IMR-90 (cell line): ENCODE measurements around the gene NTSR2. TPM values are rescaled to one million over a fixed set of nuclear protein-coding genes. Genes with fewer than 3 reads are reported as not detected.

Experiments
- ATAC-seq: fragments of 200-7000 bp; cut with Tn5 transposase; 2 replicates; pipeline ENCODE4 v1.9.1; 2020; ENCODE audit warnings: low read depth, mild to moderate bottlenecking, moderate library complexity
- BruUV-seq: library from RNA; stranded (reverse); fragments of 400-500 nt; replicated peaks from 2 replicates; lab custom pipeline; 2021; lab: Mats Ljungman, UMichigan
- CTCF ChIA-PET: fragments of 300-600 bp; formaldehyde crosslinking; extraction: SDS; loops from one replicate; lab custom pipeline; 2021; ENCODE audit warnings: antibody characterized with exemption; lab: Yijun Ruan, JAX
- POLR2A ChIA-PET: fragments of 300-600 bp; sonication (Branson Sonifier 250); formaldehyde crosslinking; loops from one replicate; lab custom pipeline; 2022; ENCODE audit warnings: antibody characterized with exemption; ENCODE audit not compliant: unreplicated experiment; lab: Charles Lee
- DNase-seq: peaks from one replicate; pipeline ENCODE4 v3.0.0; 2013
- H2AFZ ChIP-seq: replicated peaks from 2 replicates; pipeline ENCODE3; 2013; ENCODE audit warnings: low read length, mild to moderate bottlenecking; ENCODE audit not compliant: poor library complexity
- H2AK5ac ChIP-seq: 2 replicates; pipeline ENCODE4 v1.6.1; 2013; ENCODE audit warnings: low read depth, low read length, inconsistent platforms
- H2AK9ac ChIP-seq: replicated peaks from 2 replicates; pipeline ENCODE3; 2013; ENCODE audit warnings: mild to moderate bottlenecking, low read depth, low read length, moderate library complexity; ENCODE audit not compliant: poor library complexity
- H2BK120ac ChIP-seq: 2 replicates; pipeline ENCODE4 v1.6.1; 2013; ENCODE audit warnings: low read depth, low read length, inconsistent platforms
- H2BK15ac ChIP-seq: 3 replicates; pipeline ENCODE4 v1.6.1; 2013; ENCODE audit warnings: low read depth, low read length, inconsistent platforms
- H2BK20ac ChIP-seq: 2 replicates; pipeline ENCODE4 v1.6.1; 2013; ENCODE audit warnings: low read depth, mild to moderate bottlenecking, inconsistent platforms, low read length, moderate library complexity
- H2BK5ac ChIP-seq: 2 replicates; pipeline ENCODE4 v1.6.1; 2013; ENCODE audit warnings: mild to moderate bottlenecking, low read depth, low read length, inconsistent platforms; ENCODE audit not compliant: poor library complexity, severe bottlenecking
- H3K14ac ChIP-seq: replicated peaks from 2 replicates; pipeline ENCODE4 v1.6.1; 2013; ENCODE audit warnings: low read depth, low read length, inconsistent platforms
- H3K18ac ChIP-seq: 2 replicates; pipeline ENCODE4 v1.6.1; 2013; ENCODE audit warnings: low read depth, low read length, control low read depth
- H3K23ac ChIP-seq: 2 replicates; pipeline ENCODE4 v1.6.1; 2013; ENCODE audit warnings: low read depth, low read length, inconsistent platforms
- H3K27ac ChIP-seq: 2 replicates; pipeline ENCODE4 v1.5.1; 2013; ENCODE audit warnings: mild to moderate bottlenecking, control low read depth, low read length; ENCODE audit not compliant: insufficient read depth
- H3K27me3 ChIP-seq: 2 replicates; pipeline ENCODE4 v1.6.1; 2013; ENCODE audit warnings: low read length; ENCODE audit not compliant: control insufficient read depth, insufficient read depth
- H3K36me3 ChIP-seq: 2 replicates; pipeline ENCODE4 v1.6.1; 2013; ENCODE audit warnings: low read length, mixed read lengths; ENCODE audit not compliant: control insufficient read depth, insufficient read depth
- H3K4ac ChIP-seq: 2 replicates; pipeline ENCODE4 v1.6.1; 2013; ENCODE audit warnings: low read depth, low read length, inconsistent platforms
- H3K4me1 ChIP-seq: 2 replicates; pipeline ENCODE4 v1.6.1; 2013; ENCODE audit warnings: low read length, mixed read lengths; ENCODE audit not compliant: control insufficient read depth, insufficient read depth
- H3K4me2 ChIP-seq: 2 replicates; pipeline ENCODE4 v1.6.1; 2013; ENCODE audit warnings: low read depth, mild to moderate bottlenecking, control low read depth, low read length, moderate library complexity
- H3K4me3 ChIP-seq: 2 replicates; pipeline ENCODE4 v1.5.1; 2013; ENCODE audit warnings: low read depth, mild to moderate bottlenecking, control low read depth, low read length, moderate library complexity; ENCODE audit not compliant: insufficient read depth
- H3K56ac ChIP-seq: 2 replicates; pipeline ENCODE4 v1.6.1; 2013; ENCODE audit warnings: low read length, inconsistent platforms; ENCODE audit not compliant: insufficient read depth; ENCODE audit errors: extremely low read depth
- H3K79me1 ChIP-seq, 2 experiments: 2 replicates each; pipeline ENCODE4 v1.6.1; 2013; ENCODE audit warnings: low read length in 2 of 2, inconsistent platforms in 1 of 2, low read depth in 1 of 2
- H3K9ac ChIP-seq: 2 replicates; pipeline ENCODE4 v1.6.1; 2013; ENCODE audit warnings: low read depth, low read length, control low read depth
- H3K9me1 ChIP-seq: 2 replicates; pipeline ENCODE4 v1.6.1; 2013; ENCODE audit warnings: low read length, inconsistent platforms; ENCODE audit not compliant: insufficient read depth
- H3K9me3 ChIP-seq: 2 replicates; pipeline ENCODE4 v1.6.1; 2013; ENCODE audit warnings: low read length; ENCODE audit not compliant: control insufficient read depth, insufficient read depth
- H4K20me1 ChIP-seq: 2 replicates; pipeline ENCODE4 v1.6.1; 2013; ENCODE audit warnings: low read length, inconsistent platforms; ENCODE audit not compliant: insufficient read depth
- H4K5ac ChIP-seq: 2 replicates; pipeline ENCODE4 v1.6.1; 2013; ENCODE audit warnings: mild to moderate bottlenecking, low read depth, low read length, control low read depth
- H4K8ac ChIP-seq, 2 experiments: 2 replicates each; pipeline ENCODE4 v1.6.1; 2013; ENCODE audit warnings: low read depth in 2 of 2, low read length in 2 of 2, control low read depth in 1 of 2, inconsistent platforms in 1 of 2
- H4K91ac ChIP-seq: 2 replicates; pipeline ENCODE4 v1.6.1; 2013; ENCODE audit warnings: low read depth, low read length, inconsistent platforms; ENCODE audit not compliant: insufficient read depth
- CTCF ChIP-seq: conservative IDR thresholded peaks from 2 replicates; pipeline ENCODE4 v1.5.1; 2012; ENCODE audit warnings: mild to moderate bottlenecking, low read depth, low read length, improper control_type of control experiment
- NFE2L2 ChIP-seq: fragments of 150-350 bp; IDR thresholded peaks from 2 replicates; pipeline ENCODE4 v1.6.1; 2016; ENCODE audit warnings: low read depth, mild to moderate bottlenecking, low read length
- POLR2A ChIP-seq: IDR thresholded peaks from 2 replicates; pipeline ENCODE4 v1.6.1; 2012; ENCODE audit warnings: mild to moderate bottlenecking, low read depth, low read length
- RAD21 ChIP-seq: IDR thresholded peaks from 2 replicates; pipeline ENCODE4 v1.6.1; 2012; ENCODE audit warnings: low read length, improper control_type of control experiment
- RCOR1 ChIP-seq: IDR thresholded peaks from 2 replicates; pipeline ENCODE4 v1.6.1; 2012; ENCODE audit warnings: mild to moderate bottlenecking, low read length, improper control_type of control experiment; ENCODE audit not compliant: insufficient replicate concordance
- SMC3 ChIP-seq: fragments of 150-350 bp; IDR thresholded peaks from 2 replicates; pipeline ENCODE4 v1.6.1; 2016; ENCODE audit warnings: low read depth, mild to moderate bottlenecking, antibody characterized with exemption, low read length, moderate library complexity
- WGBS, 2 experiments: methylation state at CpG; one replicate each; pipeline versions ENCODE4 v1.1.5 to v1.1.7; 2013; ENCODE audit warnings: missing lambda C conversion rate in 2 of 2; ENCODE audit not compliant: insufficient read length in 1 of 2; ENCODE audit errors: extremely low coverage in 2 of 2; 5-methylcytosine and 5-hydroxymethylcytosine counted together
- dilution Hi-C: fragments of 300-500 bp; cut with HindIII; formaldehyde crosslinking; loops from one replicate; pipeline ENCODE4 v1.14.3; 2018; ENCODE audit warnings: low sequenced_read_pairs; ENCODE audit not compliant: unreplicated experiment
- in situ Hi-C: fragments of 300-500 bp; cut with MboI; formaldehyde crosslinking; loops from 3 replicates; pipeline ENCODE4 v1.14.3; 2019; ENCODE audit warnings: low sequenced_read_pairs, inconsistent platforms, mixed read lengths
- intact Hi-C: fragments of 100-400 bp; cut with micrococcal nuclease; formaldehyde crosslinking; loops from 2 replicates; pipeline ENCODE4 v1.10.0; 2022
- polyA plus RNA-seq, 3 experiments: library from polyadenylated mRNA; depleted of rRNA; stranded (reverse); fragments of >200 nt; gene quantifications; 2 replicates each; pipeline ENCODE4 v1.2.3, GENCODE V29; 2012; ENCODE audit warnings: low replicate concordance in 1 of 3
- total RNA-seq: library from RNA; depleted of rRNA; stranded (reverse); fragments of >200 nt; gene quantifications from 2 replicates; pipeline ENCODE4 v1.2.3, GENCODE V29; 2012

The NTSR2 gene
- total and polyA plus RNA-seq, 2 of the 4 experiments (the other 2 are of a cell fraction), result not detected

GRCh38 chr2:11681722-11682589 is 12.0 kb upstream of the NTSR2 start:
- in situ Hi-C loops, result no loop called here
- no peak for ATAC-seq
- POLR2A ChIA-PET, result no interaction called here

More at GRCh38 chr2:11681722-11682589, 12.0 kb upstream of the NTSR2 start:
- no peak overlapping the region for H2BK120ac ChIP-seq
- CTCF ChIA-PET, result interaction anchor here (0.6 to 2.0 kb wide), 3 partner anchors 10 to 1939 kb away, joined by 3 to 5 read pairs (median 3); partner anchors contain the start of gene NTSR2
- no peak overlapping the region for H3K4ac ChIP-seq
- H2AFZ ChIP-seq, result no peak overlapping the region
- no peaks in the 10 kb centered on the region for H3K79me1 ChIP-seq
- H4K8ac ChIP-seq, result no peak overlapping the region
- H4K20me1 ChIP-seq, result no peaks in the 10 kb centered on the region
- no peak overlapping the region for H3K4me2 ChIP-seq
- H4K91ac ChIP-seq, result no peak overlapping the region
- no peak overlapping the region for H2BK15ac ChIP-seq
- peaks cover 8% of the 10 kb centered on the region; the same call in 1 of the 2 replicates for H3K4me1 ChIP-seq
- no peak overlapping the region for H3K4me3 ChIP-seq
- H2BK20ac ChIP-seq, result no peak overlapping the region
- intact Hi-C loops (loop anchor here (5.0 kb wide), 1 partner anchor 205 kb away; no protein-coding TSS in a partner anchor), dilution Hi-C loops (no loop called here)
- H3K9me1 ChIP-seq, result no peaks in the 10 kb centered on the region; the same call in 1 of the 2 replicates
- 55% methylated on average over 6 of the region's 31 CpGs; no CpG with 5 or more reads in 1 of the 2 experiments for WGBS, 2 experiments
- no peak overlapping the region for H3K14ac ChIP-seq
- no peak overlapping the region for H3K23ac ChIP-seq
- BruUV-seq, result no TSS peak
- no peak overlapping the region for H3K56ac ChIP-seq
- DNase-seq, result no peak
- no peaks in the 10 kb centered on the region for H3K9me3 ChIP-seq
- H3K27me3 ChIP-seq, result peaks cover 46% of the 10 kb centered on the region
- TF ChIP-seq RCOR1 (no peak), RAD21 (peak; percentile 51), CTCF (peak; percentile 61), POLR2A (no peak), NFE2L2 (no peak), SMC3 (peak; percentile 36)
- no peak overlapping the region for H2AK5ac ChIP-seq
- H4K5ac ChIP-seq, result no peak overlapping the region
- H2AK9ac ChIP-seq, result no peak overlapping the region
- no peak overlapping the region for H3K18ac ChIP-seq
- H2BK5ac ChIP-seq, result no peak overlapping the region
- no peaks in the 10 kb centered on the region for H3K36me3 ChIP-seq
- H3K27ac ChIP-seq, result no peak overlapping the region
- H3K9ac ChIP-seq, result no peak overlapping the region
